ENCODE results near the gene F9. TPM values are rescaled to one million over a fixed set of nuclear protein-coding genes. Genes with fewer than 3 reads are reported as not detected.
"Not testable (repeated sequence)": the region's sequence is repeated elsewhere in the genome, so short reads cannot be mapped to it uniquely, and the experiment has no call there.

Gene F9
- not detected in 2 replicates for total RNA-seq

DNA sequence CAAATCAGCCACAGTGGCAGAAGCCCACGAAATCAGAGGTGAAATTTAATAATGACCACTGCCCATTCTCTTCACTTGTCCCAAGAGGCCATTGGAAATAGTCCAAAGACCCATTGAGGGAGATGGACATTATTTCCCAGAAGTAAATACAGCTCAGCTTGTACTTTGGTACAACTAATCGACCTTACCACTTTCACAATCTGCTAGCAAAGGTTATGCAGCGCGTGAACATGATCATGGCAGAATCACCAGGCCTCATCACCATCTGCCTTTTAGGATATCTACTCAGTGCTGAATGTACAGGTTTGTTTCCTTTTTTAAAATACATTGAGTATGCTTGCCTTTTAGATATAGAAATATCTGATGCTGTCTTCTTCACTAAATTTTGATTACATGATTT, at the start of gene F9:
Gene F9, plus strand, starts transcription at position 190 of the 400 bp plus-strand sequence. Its CDS starts 26 bp downstream, at position 216.
- no peak for DNase-seq (ENCODE audit: low read depth in 2 of 2)

DNA sequence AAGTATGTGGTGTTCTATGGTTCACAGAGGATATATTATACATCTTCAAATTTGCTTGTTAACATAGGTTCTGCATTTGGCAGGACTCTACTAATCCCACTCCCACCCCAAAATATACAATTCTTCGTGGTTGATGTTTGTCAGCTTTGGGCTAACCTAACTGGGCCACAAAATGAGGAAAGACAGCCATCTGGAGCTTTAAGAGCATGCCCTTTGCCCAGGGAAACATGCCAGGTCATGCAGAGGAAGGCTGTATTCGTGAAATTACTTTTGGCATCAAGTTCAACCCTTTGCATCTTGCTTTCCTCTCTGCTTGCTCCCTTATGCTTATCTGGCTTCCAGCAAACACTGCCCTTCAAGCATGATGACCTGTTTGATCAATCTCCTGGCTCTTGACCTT, 46.8 kb upstream of the F9 start:
- DNase-seq (ENCODE audit: low read depth in 2 of 2) = no peak

DNA sequence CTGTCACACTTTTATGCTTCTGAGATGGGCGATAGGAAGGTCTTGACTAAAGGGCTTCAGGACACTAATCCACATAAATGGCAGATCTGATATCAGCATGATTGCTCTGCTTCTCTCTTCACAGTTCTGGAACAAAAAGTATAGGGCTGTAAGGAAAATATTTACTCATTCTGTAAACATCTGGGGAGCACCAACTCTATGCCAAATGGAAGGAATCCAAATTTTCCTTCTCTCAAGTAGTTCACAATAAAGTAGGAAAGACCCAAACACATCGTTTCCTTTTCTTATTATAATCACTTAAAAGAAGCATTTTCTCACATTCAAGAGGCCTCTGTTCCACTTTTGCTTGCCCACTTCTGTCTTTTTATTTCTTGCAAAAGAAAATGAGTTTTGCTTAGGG, 45.9 kb upstream of the F9 start:
- DNase-seq (ENCODE audit: low read depth in 2 of 2) = no peak

DNA sequence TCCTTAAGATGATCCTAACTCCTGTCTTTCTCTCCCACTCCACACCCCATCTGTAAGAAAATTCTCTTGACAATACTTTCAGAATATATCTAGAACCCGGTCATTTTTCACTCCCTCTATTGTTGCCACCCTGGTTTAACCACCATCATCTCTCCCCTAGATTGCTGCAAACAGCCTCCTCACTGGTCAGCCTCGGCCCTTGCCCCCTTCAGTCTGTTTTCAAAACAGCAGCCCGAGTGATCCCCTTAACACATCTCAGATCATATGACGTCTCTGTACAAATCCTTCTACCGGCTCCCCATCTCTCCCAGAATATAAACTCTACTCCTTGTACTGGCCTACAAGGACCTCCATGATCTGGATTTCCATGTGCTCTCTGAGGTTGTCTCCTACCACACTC, 35.2 kb upstream of the F9 start:
- DNase-seq (ENCODE audit: low read depth in 2 of 2) = no peak

DNA sequence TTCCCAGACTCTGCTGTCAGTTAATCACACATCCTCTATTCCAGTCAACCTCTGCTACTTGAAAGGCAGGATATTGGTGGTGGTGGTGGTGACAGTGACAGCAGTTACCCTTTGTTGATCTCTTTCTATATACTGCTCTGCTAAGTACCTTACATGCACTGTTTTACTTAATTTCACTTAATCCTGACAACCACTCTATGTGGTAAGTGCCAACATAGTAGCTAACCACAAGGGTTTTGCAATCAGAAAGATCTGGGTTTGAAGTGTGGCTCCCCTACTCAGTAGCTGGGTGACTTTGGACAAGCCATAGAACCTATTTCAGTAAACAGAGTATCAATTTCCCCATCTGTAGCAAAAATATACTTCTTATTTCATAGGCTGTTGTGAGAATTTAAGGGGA, 24.2 kb upstream of the F9 start:
- DNase-seq (ENCODE audit: low read depth in 2 of 2) = no peak

DNA sequence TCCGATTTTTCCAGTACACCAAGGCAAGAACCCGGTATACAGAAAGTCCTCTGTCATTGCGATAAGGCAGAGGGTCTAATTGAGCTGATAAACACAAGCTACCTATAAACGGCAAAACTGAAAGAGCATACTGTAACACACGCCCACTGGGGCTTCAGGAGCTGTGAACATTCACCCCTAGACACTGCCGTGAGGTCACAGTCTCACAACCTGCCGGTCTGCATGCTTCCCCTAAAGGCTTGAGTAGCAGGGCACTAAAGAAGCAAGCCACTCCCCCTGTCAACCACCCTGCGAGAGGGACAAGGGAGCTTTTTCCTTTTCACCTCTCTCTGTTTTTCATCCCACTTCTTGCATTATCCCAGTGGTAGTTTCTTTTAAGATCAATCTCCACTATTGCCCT, 22.4 kb upstream of the F9 start:
- no peak for DNase-seq (ENCODE audit: low read depth in 2 of 2)

DNA sequence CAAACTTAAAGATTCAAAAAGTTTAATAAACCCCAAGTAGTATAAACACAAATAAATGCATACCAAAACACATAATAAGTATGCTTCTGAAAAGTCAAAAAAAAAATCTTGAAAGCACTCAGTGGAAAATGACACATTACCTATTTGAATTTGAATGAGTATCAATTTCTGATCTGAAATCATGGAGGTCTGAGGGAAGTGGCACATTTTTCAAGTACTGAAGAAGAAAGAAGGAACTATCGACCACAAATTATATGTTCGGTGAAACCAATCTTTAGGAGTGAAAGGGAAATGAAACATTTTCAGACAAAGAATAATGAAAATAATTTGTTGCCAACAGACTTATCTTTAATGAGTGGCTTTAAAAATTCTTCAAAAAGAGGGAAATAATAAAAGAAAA, 12.1 kb upstream of the F9 start:
- DNase-seq (ENCODE audit: low read depth in 2 of 2) = no peak

DNA sequence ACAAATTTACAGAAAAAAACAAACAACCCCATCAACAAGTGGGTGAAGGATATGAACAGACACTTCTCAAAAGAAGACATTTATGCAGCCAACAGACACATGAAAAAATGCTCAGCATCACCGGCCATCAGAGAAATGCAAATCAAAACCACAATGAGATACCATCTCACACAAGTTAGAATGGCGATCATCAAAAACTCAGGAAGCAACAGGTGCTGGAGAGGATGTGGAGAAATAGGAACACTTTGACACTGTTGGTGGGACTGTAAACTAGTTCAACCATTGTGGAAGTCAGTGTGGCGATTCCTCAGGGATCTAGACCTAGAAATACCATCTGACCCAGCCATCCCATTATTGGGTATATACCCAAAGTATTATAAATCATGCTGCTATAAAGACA, 1.7 kb upstream of the F9 start:
- DNase-seq (ENCODE audit: low read depth in 2 of 2) = not testable (repeated sequence)

DNA sequence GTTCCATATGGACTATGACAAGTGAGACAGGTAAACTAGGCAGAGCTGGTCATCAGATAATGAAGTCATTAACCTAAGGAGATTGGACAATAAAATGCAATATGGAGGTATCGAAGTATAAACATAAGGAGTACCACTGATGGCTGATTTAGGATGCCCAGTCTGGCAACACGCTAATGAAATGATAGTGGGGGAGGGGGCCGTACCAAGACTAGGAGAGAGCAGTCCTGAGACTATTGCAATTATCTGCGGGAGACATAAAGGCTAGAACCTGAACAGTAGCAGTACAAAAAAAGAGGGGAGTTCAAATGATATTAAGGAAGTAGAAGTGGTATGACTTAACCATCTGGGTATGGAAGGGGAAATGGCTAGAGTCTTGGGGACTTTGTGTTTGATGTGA, 2.3 kb downstream of the F9 start:
- DNase-seq (ENCODE audit: low read depth in 2 of 2) = no peak

DNA sequence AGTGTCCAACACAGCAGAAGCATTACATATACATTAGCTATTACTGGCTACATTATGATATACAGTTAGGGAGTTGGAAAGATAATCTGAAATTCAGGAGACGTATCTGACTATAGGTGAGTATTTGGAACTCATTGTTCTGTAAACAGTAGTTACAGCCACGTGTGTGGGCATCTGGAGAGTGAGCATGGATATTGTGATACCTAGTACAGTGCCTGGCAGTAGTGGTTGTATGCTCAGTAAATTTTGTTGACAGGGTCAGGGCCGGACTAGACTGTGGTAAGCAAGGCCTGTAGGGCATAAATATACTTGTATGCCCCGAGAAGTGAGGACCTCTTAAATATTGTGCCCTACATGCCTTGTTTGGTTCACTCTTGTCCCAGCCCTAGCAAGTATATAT, 2.9 kb downstream of the F9 start:
- DNase-seq (ENCODE audit: low read depth in 2 of 2) = no peak

DNA sequence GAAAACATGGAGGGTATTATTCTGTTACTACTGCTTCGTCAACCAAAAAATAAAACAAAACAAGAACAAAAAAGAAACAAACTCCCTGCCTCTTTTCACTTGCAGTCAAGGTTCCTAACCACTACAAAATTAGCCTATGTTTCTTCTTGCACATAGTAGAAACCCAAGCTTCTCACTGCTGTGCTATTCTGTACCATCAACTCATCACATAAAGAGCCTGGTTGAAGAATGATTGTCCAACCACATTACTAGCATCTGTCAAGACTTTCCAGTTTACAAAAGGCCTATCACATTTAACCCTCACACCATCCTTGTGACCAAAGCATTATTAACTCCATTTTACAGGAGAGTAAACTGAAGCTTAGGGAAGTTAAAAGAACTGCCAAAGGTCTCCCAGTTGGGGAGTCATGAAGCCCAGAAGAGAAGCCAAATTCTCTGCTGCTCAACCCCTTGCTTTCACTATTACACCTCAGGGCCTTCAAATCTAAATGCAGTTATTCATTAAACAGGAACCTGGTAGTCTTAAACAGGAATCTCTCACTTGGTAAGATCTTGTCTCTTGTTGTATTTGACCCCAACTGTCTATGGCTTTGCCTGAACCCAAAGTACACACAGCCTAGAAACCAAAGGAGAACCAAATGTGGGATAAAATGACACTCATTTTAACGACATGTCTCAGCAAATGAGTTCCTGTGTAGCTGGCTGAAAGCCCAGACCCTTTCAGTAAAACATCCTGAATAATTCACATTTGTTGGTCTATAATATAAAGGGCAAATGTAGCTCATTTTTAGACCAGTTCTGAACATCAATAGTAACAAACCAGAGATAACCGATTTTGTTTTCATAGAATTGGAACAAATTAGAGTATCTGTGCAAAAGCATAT, 8.6 kb downstream of the F9 start:
- DNase-seq (ENCODE audit: low read depth in 2 of 2) = peak; percentile 2 to 14

DNA sequence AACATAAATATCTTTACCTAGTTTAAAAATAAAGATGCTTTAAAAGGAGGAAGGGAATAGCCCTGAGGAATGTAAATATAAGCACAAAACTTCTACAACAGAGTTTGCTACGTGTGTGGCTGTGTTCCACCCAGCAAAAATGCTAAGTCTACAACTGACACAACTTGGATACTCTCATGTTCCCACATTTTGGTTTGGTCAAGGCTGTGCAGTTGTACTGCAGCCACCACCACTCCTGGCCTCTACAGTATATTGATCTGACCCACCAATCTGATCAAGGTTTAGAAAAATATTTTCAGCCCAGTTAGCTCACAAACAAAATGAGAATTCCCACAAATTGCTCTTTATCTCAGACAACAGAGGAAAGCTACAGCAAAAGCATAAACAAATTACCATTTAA, 12.1 kb downstream of the F9 start:
- no peak for DNase-seq (ENCODE audit: low read depth in 2 of 2)

DNA sequence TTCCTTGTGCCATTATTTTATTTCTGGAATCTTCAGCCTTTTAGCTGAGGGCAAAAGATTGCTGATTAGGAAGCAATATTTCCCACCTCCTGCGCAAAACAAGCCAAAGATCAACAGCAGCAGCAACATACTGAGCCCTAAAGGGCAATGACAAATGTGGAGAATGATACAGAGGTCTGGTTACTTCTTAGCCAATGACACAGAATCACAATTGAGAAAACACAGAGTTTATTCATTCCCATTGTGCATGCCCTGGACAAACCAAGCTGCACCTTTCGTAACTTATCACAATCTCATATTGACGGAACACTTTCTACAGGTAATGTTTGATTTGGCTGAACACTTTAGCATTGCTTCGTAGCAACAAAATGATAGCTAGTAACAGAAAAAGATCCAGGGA, 13.4 kb downstream of the F9 start:
- no peak for DNase-seq (ENCODE audit: low read depth in 2 of 2)

DNA sequence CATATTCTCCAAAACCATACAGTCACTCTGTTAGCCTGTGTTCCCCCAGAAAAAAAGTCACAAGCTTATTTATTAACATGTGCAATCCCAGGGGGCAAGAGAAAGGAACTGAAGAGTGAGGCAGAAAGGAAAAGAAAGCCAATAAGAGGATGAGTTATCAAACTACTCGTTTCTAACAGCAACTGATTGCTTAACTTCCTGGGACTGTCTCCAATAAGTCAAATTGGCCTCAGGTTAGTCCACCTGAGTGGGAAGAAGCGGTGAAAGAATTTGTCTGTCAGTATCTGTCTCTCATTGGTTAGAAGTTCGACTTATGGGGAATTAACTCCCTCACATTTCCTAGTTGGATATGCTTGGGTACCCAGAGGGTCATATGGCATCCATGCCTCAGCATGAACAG, 14.1 kb downstream of the F9 start:
- no peak for DNase-seq (ENCODE audit: low read depth in 2 of 2)

DNA sequence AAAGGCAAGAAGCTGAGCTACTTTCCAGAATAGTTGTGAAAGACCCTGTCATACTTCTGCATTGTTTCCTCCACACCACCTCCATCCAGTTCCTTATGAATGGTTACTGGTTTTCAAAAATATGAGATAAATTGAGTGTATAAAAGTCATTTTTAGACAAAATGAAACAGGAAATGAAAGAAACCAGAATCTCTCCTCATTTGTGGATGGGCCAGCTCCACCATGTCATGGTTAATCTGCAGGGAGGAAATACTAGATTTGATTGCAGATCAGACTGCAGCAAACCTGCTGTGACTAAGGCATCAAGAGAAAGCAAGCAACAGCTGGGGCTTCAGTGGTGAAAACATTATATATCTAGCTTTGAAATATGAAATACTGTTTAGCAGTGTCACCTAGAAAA, 23.8 kb downstream of the F9 start:
- DNase-seq (ENCODE audit: low read depth in 2 of 2) = no peak

DNA sequence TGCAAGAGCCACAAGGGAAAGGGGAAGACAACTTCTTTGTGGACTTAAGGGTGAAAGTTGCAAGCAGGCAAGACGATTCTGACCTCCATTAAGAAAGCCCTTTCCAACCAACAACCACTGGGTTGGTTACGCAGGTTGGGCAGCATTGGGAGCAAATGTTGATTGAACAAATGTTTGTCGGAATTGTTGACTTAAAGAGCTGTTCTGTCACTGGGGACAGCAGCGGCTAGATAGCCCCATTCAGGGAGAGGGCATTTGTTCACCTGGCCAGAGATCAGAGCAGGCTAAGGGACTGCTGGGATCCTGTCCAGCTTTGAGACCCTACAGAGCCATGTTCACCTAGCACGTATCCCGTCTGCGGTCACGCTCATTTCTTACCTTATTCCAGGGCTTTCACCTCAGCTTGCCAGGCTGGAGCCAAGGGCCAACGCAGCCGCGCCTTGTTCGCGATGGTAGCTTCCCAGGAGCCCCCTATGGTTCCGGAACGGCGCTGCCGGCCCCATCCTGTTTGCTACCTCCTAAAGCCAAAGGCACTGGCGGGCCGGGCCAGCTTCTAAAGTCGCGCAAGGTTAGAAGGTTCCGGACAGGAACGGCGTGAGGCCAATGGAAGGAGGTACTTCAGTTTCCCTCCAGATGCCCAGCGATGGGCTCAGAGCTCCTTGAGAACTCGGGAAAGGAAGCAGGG, 24.6 kb downstream of the F9 start:
- DNase-seq (ENCODE audit: low read depth in 2 of 2) = no peak

DNA sequence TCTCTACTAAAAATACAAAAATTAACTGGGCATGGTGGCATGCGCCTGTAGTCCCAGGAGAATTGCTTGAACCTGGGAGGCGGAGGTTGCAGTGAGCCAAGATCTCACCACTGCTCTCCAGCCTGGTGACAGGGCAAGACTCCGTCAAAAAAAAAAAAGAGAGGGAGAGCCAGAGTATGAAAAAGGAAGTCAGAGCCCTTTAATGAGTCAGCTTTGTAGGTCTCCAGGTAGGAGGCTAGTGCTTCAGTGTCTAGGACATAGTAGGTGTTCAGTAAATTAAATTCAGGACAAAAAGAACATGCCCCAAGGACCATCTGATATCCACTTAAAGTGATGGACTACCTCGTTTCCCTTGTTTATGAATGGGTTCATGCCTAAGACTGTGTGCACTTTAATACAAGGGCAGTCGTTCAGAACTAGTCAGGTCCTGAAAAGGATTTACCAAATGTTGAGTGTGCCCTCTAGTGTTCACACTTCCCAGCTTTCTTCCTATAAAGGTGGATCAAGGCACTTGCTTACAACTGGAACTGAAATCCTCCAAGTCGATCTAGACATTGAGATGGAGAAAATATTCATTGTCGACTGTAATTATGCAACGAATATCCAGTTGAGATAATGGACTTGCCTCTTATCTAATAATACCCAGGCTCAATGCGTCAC, 29.0 kb downstream of the F9 start:
- DNase-seq (ENCODE audit: low read depth in 2 of 2) = peak; percentile 64 to 69

DNA sequence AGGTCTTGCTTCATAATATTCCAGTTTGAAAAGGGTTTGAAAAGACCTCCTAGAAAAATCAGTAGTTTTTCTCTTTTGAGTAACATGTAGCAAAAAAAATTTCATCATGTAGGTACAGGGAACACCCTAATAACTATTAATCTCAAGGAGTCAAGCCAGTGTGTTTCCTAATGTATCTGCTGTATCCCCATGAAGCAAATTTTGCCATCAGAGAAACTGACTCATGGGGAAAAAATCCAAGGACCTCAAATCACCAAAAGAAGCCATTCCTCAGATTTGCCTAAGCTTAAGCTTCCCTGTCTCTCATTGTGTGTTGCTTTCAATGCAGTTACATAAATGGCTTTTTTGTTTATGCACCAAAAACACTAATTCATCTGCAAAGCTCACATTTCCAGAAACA, 29.7 kb downstream of the F9 start:
- no peak for DNase-seq (ENCODE audit: low read depth in 2 of 2)

DNA sequence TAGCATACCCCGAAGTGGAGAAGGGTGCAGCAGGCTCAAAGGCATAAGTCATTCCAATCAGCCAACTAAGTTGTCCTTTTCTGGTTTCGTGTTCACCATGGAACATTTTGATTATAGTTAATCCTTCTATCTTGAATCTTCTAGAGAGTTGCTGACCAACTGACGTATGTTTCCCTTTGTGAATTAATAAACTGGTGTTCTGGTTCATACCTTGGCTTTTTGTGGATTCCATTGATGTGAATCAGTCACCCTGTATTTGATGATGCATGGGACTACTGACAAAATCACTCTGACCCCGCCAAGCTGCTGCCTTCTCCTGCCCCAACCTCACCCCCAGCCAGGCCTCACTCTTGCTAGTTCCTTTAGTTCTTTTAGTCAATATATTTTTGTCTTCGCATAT, 32.7 kb downstream of the F9 start:
- DNase-seq (ENCODE audit: low read depth in 2 of 2) = no peak

DNA sequence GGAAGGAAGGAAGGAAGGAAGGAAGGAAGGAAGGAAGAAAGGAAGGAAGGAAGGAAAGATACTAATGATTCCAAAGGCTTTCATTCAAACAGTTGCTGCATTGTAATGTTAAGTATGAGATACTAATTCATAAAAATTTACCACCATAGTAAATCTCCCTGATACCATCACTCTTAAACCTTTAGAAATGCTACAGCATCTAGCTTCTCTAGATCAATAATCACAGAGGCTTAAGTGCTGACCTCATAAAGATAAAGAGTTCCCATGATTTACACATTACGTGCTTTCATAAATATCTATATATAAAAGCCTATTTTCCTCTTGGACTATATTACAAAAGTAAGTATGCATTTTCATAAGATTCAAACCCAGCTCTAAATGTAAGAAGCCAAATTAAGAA, 36.4 kb downstream of the F9 start:
- DNase-seq (ENCODE audit: low read depth in 2 of 2) = no peak

DNA sequence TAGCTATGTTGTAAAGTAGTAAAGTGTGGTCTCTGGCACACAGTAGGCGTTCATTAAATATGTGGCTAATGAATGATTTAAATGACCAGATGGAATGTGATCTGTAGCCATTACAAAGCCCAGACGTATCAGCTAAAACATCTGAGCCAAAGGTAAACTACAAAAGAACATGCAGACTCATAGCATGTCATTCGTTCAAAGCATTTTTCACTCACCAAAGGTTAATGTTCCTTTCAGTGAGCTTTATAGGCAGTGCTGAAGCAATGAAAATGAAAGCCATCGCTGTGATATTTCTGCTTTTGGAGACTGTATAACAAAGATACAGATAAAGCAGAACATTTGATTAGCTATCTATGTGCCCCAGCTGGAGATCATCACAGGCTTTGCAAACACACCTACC, 50.5 kb downstream of the F9 start:
- DNase-seq (ENCODE audit: low read depth in 2 of 2) = no peak

DNA sequence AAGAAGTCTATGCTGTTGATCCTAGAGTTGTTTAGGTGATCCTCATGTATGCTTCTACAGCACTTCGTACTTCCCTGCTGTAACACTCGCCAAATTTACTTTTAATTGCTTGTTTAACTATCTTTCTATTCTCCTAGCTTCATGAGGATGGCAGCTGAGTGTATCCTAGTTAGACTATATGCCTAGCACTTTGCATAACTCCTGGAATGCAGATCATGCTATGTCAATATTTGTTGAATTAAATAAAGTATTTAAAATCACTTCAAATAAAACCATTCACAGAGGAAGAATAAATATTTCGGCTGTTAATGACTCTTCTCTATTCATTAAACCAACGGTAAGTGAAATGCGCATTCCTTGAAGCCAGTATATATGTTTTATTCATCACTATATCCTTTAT, 55.1 kb downstream of the F9 start:
- DNase-seq (ENCODE audit: low read depth in 2 of 2) = no peak

DNA sequence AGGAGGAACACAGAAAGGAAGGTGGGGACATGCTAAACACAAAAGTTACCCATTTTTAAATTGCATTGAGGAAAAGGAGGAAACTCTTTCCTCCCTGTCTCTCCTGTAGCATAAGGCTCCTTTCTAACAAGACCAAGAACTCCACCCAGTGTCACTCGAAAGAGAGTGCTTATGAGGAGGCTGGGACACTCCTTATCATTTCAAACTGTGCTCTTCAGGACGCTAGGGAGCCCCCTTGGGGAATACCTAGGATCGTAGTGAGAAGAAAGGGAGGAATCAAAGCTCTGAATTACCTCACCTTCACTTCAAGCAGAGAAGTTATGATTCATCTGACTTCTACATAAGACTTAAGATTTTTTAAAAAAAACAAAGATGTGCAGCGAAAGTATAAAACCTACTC, 65.5 kb downstream of the F9 start:
- no peak for DNase-seq (ENCODE audit: low read depth in 2 of 2)

Measured in dermis microvascular lymphatic vessel endothelial cell (primary cell).